DOHH2 (cell line): ENCODE data around the gene PCSK5.

ENCODE experiments used
- EZH2phosphoT487 ChIP-seq: fragments of 200-600 bp; sonication (generic); IDR thresholded peaks from 2 replicates; pipeline ENCODE4 v1.6.1; 2017; ENCODE audit warnings: borderline replicate concordance, mild to moderate bottlenecking, antibody characterized with exemption, low read length, moderate library complexity, mixed read lengths
- TF ChIP-seq, protein P1 (sequence below): fragments of 200-600 bp; sonication (generic); IDR thresholded peaks from one replicate; pipeline ENCODE4 v1.5.1; 2014; ENCODE audit warnings: antibody characterized with exemption, mild to moderate bottlenecking, low read depth, low read length; ENCODE audit not compliant: poor library complexity, severe bottlenecking

DNA sequence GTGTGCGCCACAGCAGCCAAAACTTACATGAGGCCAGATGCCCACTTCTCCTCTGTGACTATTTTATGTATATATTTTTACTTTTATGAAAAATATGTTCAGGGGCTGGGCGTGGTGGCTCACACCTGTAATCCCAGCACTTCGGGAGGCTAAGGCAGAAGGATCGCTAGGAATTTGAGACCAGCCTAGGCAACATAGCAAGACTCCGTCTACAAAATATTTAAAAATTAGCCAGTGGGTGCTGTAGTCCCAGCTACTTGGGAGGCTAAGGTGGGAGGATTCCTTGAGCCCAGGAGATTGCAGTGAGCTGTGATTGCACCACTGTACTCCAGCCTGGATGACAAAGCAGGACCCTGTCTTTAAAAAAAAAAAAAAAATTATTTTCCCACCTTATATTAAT is 420.5 kb downstream of the PCSK5 start:
- TF ChIP-seq, protein P1, sequence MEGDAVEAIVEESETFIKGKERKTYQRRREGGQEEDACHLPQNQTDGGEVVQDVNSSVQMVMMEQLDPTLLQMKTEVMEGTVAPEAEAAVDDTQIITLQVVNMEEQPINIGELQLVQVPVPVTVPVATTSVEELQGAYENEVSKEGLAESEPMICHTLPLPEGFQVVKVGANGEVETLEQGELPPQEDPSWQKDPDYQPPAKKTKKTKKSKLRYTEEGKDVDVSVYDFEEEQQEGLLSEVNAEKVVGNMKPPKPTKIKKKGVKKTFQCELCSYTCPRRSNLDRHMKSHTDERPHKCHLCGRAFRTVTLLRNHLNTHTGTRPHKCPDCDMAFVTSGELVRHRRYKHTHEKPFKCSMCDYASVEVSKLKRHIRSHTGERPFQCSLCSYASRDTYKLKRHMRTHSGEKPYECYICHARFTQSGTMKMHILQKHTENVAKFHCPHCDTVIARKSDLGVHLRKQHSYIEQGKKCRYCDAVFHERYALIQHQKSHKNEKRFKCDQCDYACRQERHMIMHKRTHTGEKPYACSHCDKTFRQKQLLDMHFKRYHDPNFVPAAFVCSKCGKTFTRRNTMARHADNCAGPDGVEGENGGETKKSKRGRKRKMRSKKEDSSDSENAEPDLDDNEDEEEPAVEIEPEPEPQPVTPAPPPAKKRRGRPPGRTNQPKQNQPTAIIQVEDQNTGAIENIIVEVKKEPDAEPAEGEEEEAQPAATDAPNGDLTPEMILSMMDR = no peak
- no peak for TF ChIP-seq EZH2phosphoT487
